Measurements from ENCODE around the gene MKI67. TPM values are rescaled to one million over a fixed set of nuclear protein-coding genes. Genes with fewer than 3 reads are reported as not detected.

MKI67 gene
- polyA plus RNA-seq, 1 of the 3 experiments (the other 2 are of a cell fraction): 7.5 TPM

DNA sequence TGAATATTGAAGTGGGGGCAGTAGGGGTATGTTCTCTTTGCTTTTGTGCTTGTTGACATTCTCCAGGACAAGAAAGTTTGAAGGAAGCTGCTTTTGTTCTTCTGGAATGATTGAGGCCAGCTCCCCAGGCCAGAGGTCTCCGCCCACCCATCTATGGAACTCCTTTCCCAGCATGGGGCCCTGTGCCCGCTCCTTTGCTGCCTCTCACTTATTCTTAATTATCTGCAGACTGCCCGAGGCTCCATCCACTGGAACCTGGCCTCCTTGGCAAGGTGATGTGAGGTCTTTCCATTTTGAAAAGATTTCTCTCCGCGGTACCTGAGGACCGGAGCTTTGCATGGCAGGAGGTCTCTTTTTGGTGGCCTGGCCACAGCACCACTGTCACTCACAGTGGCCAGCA, 39.3 kb upstream of the MKI67 start:
- Histone ChIP-seq H3K9me2 (no peaks in the 10 kb centered on the region), H3K27me3 (ENCODE audit: insufficient read depth) (no peaks in the 10 kb centered on the region), H2AFZ (ENCODE audit: low read depth) (no peak overlapping the region), H3F3A (replicated peaks; ENCODE audit: insufficient read depth) (no peaks in the 10 kb centered on the region), H3K4me3 (ENCODE audit: low read depth in 2 of 2, low read length in 1 of 2) (no peak overlapping the region), H3K4me1 (ENCODE audit: control insufficient read depth in 1 of 2, insufficient read depth in 2 of 2, low read depth in 1 of 2, low read length in 1 of 2) (no peaks in the 10 kb centered on the region; a peak in 1 of 4 replicates), H3K36me3 (replicated peaks in 1 of 2; ENCODE audit: control insufficient read depth in 1 of 2, insufficient read depth in 2 of 2, low read length in 1 of 2) (no peaks in the 10 kb centered on the region), H3K9ac (no peak overlapping the region), H3K4me2 (no peak overlapping the region), H3K79me2 (ENCODE audit: insufficient read depth) (no peaks in the 10 kb centered on the region), H3K27ac (ENCODE audit: low read depth in 2 of 2, low read length in 1 of 2) (no peak overlapping the region), H4K20me1 (ENCODE audit: insufficient read depth) (no peaks in the 10 kb centered on the region), H3K9me3 (no peaks in the 10 kb centered on the region)
- TF ChIP-seq, protein P1, sequence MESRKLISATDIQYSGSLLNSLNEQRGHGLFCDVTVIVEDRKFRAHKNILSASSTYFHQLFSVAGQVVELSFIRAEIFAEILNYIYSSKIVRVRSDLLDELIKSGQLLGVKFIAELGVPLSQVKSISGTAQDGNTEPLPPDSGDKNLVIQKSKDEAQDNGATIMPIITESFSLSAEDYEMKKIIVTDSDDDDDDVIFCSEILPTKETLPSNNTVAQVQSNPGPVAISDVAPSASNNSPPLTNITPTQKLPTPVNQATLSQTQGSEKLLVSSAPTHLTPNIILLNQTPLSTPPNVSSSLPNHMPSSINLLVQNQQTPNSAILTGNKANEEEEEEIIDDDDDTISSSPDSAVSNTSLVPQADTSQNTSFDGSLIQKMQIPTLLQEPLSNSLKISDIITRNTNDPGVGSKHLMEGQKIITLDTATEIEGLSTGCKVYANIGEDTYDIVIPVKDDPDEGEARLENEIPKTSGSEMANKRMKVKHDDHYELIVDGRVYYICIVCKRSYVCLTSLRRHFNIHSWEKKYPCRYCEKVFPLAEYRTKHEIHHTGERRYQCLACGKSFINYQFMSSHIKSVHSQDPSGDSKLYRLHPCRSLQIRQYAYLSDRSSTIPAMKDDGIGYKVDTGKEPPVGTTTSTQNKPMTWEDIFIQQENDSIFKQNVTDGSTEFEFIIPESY (IDR thresholded peaks at IDR 0.05; ENCODE audit: borderline replicate concordance, low read depth): no peak
- TF ChIP-seq, protein P2, sequence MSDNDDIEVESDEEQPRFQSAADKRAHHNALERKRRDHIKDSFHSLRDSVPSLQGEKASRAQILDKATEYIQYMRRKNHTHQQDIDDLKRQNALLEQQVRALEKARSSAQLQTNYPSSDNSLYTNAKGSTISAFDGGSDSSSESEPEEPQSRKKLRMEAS (IDR thresholded peaks at IDR 0.05; ENCODE audit: low read depth): no peak
- TF ChIP-seq TEAD4 (IDR thresholded peaks at IDR 0.05; ENCODE audit: borderline replicate concordance, insufficient read depth): no peak
- TF ChIP-seq, protein P3, sequence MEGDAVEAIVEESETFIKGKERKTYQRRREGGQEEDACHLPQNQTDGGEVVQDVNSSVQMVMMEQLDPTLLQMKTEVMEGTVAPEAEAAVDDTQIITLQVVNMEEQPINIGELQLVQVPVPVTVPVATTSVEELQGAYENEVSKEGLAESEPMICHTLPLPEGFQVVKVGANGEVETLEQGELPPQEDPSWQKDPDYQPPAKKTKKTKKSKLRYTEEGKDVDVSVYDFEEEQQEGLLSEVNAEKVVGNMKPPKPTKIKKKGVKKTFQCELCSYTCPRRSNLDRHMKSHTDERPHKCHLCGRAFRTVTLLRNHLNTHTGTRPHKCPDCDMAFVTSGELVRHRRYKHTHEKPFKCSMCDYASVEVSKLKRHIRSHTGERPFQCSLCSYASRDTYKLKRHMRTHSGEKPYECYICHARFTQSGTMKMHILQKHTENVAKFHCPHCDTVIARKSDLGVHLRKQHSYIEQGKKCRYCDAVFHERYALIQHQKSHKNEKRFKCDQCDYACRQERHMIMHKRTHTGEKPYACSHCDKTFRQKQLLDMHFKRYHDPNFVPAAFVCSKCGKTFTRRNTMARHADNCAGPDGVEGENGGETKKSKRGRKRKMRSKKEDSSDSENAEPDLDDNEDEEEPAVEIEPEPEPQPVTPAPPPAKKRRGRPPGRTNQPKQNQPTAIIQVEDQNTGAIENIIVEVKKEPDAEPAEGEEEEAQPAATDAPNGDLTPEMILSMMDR (IDR thresholded peaks at IDR 0.05): no peak
- no peak for TF ChIP-seq POLR2AphosphoS5 (IDR thresholded peaks at IDR 0.05; ENCODE audit: low read depth, low read length)
- TF ChIP-seq, protein P4, sequence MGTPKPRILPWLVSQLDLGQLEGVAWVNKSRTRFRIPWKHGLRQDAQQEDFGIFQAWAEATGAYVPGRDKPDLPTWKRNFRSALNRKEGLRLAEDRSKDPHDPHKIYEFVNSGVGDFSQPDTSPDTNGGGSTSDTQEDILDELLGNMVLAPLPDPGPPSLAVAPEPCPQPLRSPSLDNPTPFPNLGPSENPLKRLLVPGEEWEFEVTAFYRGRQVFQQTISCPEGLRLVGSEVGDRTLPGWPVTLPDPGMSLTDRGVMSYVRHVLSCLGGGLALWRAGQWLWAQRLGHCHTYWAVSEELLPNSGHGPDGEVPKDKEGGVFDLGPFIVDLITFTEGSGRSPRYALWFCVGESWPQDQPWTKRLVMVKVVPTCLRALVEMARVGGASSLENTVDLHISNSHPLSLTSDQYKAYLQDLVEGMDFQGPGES (IDR thresholded peaks at IDR 0.05; ENCODE audit: low read depth, low read length): no peak
- TF ChIP-seq SIN3A (IDR thresholded peaks at IDR 0.05; ENCODE audit: borderline replicate concordance, low read depth, low read length): no peak
- TF ChIP-seq, protein P5, sequence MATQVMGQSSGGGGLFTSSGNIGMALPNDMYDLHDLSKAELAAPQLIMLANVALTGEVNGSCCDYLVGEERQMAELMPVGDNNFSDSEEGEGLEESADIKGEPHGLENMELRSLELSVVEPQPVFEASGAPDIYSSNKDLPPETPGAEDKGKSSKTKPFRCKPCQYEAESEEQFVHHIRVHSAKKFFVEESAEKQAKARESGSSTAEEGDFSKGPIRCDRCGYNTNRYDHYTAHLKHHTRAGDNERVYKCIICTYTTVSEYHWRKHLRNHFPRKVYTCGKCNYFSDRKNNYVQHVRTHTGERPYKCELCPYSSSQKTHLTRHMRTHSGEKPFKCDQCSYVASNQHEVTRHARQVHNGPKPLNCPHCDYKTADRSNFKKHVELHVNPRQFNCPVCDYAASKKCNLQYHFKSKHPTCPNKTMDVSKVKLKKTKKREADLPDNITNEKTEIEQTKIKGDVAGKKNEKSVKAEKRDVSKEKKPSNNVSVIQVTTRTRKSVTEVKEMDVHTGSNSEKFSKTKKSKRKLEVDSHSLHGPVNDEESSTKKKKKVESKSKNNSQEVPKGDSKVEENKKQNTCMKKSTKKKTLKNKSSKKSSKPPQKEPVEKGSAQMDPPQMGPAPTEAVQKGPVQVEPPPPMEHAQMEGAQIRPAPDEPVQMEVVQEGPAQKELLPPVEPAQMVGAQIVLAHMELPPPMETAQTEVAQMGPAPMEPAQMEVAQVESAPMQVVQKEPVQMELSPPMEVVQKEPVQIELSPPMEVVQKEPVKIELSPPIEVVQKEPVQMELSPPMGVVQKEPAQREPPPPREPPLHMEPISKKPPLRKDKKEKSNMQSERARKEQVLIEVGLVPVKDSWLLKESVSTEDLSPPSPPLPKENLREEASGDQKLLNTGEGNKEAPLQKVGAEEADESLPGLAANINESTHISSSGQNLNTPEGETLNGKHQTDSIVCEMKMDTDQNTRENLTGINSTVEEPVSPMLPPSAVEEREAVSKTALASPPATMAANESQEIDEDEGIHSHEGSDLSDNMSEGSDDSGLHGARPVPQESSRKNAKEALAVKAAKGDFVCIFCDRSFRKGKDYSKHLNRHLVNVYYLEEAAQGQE (IDR thresholded peaks at IDR 0.05; ENCODE audit: low read depth, low read length): no peak
- no peak for TF ChIP-seq EZH2phosphoT487 (IDR thresholded peaks at IDR 0.05; ENCODE audit: borderline replicate concordance, low read depth)
- no peak for TF ChIP-seq EP300 (IDR thresholded peaks at IDR 0.05; ENCODE audit: borderline replicate concordance in 1 of 2, low read depth in 1 of 2, low read length in 1 of 2)
- no peak for TF ChIP-seq TCF12 (IDR thresholded peaks at IDR 0.05)
- no peak for TF ChIP-seq RAD21 (IDR thresholded peaks at IDR 0.05; ENCODE audit: low read length)
- TF ChIP-seq, protein P6, sequence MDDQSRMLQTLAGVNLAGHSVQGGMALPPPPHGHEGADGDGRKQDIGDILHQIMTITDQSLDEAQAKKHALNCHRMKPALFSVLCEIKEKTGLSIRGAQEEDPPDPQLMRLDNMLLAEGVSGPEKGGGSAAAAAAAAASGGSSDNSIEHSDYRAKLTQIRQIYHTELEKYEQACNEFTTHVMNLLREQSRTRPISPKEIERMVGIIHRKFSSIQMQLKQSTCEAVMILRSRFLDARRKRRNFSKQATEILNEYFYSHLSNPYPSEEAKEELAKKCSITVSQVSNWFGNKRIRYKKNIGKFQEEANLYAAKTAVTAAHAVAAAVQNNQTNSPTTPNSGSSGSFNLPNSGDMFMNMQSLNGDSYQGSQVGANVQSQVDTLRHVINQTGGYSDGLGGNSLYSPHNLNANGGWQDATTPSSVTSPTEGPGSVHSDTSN (IDR thresholded peaks at IDR 0.05): no peak
- TF ChIP-seq ELF1 (IDR thresholded peaks at IDR 0.05): no peak
- TF ChIP-seq FOXM1 (IDR thresholded peaks at IDR 0.05; ENCODE audit: low read depth): no peak
- TF ChIP-seq, protein P7, sequence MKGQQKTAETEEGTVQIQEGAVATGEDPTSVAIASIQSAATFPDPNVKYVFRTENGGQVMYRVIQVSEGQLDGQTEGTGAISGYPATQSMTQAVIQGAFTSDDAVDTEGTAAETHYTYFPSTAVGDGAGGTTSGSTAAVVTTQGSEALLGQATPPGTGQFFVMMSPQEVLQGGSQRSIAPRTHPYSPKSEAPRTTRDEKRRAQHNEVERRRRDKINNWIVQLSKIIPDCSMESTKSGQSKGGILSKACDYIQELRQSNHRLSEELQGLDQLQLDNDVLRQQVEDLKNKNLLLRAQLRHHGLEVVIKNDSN (IDR thresholded peaks at IDR 0.05; ENCODE audit: borderline replicate concordance, low read depth): no peak
- no peak for TF ChIP-seq FOXJ3 (CRISPR knock-in tag; IDR thresholded peaks at IDR 0.05)
- no peak for TF ChIP-seq FOSL2 (IDR thresholded peaks at IDR 0.05; ENCODE audit: borderline replicate concordance, low read depth)
- CTCF ChIA-PET: interaction anchor here (1.1 to 2.6 kb wide), 4 partner anchors 9 to 103 kb away, joined by 3 to 9 read pairs (median 6); no protein-coding TSS in a partner anchor
- 56% methylated on average over 5 of the region's 6 CpGs for WGBS (ENCODE audit: low lambda C conversion rate)
- POLR2A ChIA-PET: no interaction called here
- DNase-seq: no peak
